Measurements from ENCODE around the gene ITGAD.

ITGAD gene

GRCh38 chr16:31401436-31401835 is 8.3 kb downstream of the ITGAD start:
- peaks cover 0 to 36% of the 10 kb centered on the region in 2 experiments; a peak in 1 of 3 replicates for H3K36me3 ChIP-seq (ENCODE audit: control insufficient read depth in 2 of 2, insufficient read depth in 1 of 2, low read length in 2 of 2)
- no peak overlapping the region for H3K27ac ChIP-seq (ENCODE audit: extremely low read depth, low read depth, low read length)
- ChIA-PET CTCF (interaction anchor here (0.5 kb wide), 1 partner anchor 364 kb away, joined by 3 read pairs; no protein-coding TSS in a partner anchor), POLR2A (no interaction called here)
- H3K4me3 ChIP-seq (ENCODE audit: low read depth, low read length) = no peak overlapping the region
- H3K9me3 ChIP-seq (ENCODE audit: control insufficient read depth, insufficient read depth, low read depth, low read length) = no peaks in the 10 kb centered on the region
- H3K4me1 ChIP-seq (ENCODE audit: control insufficient read depth, insufficient read depth, low read length) = no peaks in the 10 kb centered on the region
- TF ChIP-seq BCL11B (tag by site-specific recombination; IDR thresholded peaks at IDR 0.05; ENCODE audit: low read depth) (no peak), HOXD13 (CRISPR knock-in tag; IDR thresholded peaks at IDR 0.05; ENCODE audit: borderline replicate concordance) (no peak), ZNF404 (tag by site-specific recombination; IDR thresholded peaks at IDR 0.05) (no peak), ZNF211 (tag by site-specific recombination; IDR thresholded peaks at IDR 0.05; ENCODE audit: low read depth) (no peak), ZNF146 (tag by site-specific recombination; IDR thresholded peaks at IDR 0.05) (no peak), YY2 (tag by site-specific recombination; IDR thresholded peaks at IDR 0.05) (no peak), ZNF214 (tag by site-specific recombination; IDR thresholded peaks at IDR 0.05; ENCODE audit: borderline replicate concordance) (no peak), ZNF518A (tag by site-specific recombination; conservative IDR thresholded peaks at IDR 0.05; ENCODE audit: low read depth) (no peak), HOXA7 (CRISPR knock-in tag; IDR thresholded peaks at IDR 0.05; ENCODE audit: borderline replicate concordance) (no peak), ZNF354C (tag by site-specific recombination; IDR thresholded peaks at IDR 0.05; ENCODE audit: borderline replicate concordance, low read depth) (no peak), BCL11A (tag by site-specific recombination; IDR thresholded peaks at IDR 0.05; ENCODE audit: low read depth) (no peak), ZNF280C (tag by site-specific recombination; IDR thresholded peaks at IDR 0.05) (no peak), ZNF138 (tag by site-specific recombination; IDR thresholded peaks at IDR 0.05; ENCODE audit: borderline replicate concordance) (no peak)

- POLR2A ChIA-PET = no interaction called here
These were observed 9.6 kb downstream of the ITGAD start for GRCh38 chr16:31402687-31403086.

More at GRCh38 chr16:31402687-31403086, 9.6 kb downstream of the ITGAD start:
- Histone ChIP-seq H3K27ac (ENCODE audit: extremely low read depth, low read depth, low read length) (no peak overlapping the region), H3K4me1 (ENCODE audit: control insufficient read depth, insufficient read depth, low read length) (no peaks in the 10 kb centered on the region), H3K36me3 (ENCODE audit: control insufficient read depth in 2 of 2, insufficient read depth in 1 of 2, low read length in 2 of 2) (peaks cover 0 to 36% of the 10 kb centered on the region in 2 experiments; a peak in 1 of 3 replicates), H3K4me3 (ENCODE audit: low read depth, low read length) (no peak overlapping the region), H3K9me3 (ENCODE audit: control insufficient read depth, insufficient read depth, low read depth, low read length) (no peaks in the 10 kb centered on the region)
- no peak for TF ChIP-seq SP3 (tag by site-specific recombination; IDR thresholded peaks at IDR 0.05)
- CTCF ChIA-PET = interaction anchor here (0.7 to 0.9 kb wide), 2 partner anchors 13 to 38 kb away, joined by 3 read pairs; no protein-coding TSS in a partner anchor
